Trophoblast cell (in vitro differentiated cells and primary cell): ENCODE data around the gene RFC1.
A peak's percentile ranks its signal among the peaks of the same experiment; 100 is the strongest.
"Not testable (repeated sequence)": the region's sequence is repeated elsewhere in the genome, so short reads cannot be mapped to it uniquely, and the experiment has no call there.

ENCODE experiments used
- DNase-seq, 2 donors: peaks; one replicate each; pipeline ENCODE4 v3.0.0-alpha.2; 2016
- H2AFZ ChIP-seq: 2 replicates; pipeline ENCODE4 v1.6.1; 2013; ENCODE audit warnings: low read length, moderate library complexity, mild to moderate bottlenecking; ENCODE audit not compliant: insufficient read depth, poor library complexity
- H2AK5ac ChIP-seq: 2 replicates; pipeline ENCODE4 v1.6.1; 2013; ENCODE audit warnings: mild to moderate bottlenecking, low read length
- H2BK120ac ChIP-seq: 2 replicates; pipeline ENCODE4 v1.6.1; 2013; ENCODE audit warnings: low read length, mild to moderate bottlenecking, moderate library complexity; ENCODE audit not compliant: insufficient read depth, poor library complexity
- H2BK12ac ChIP-seq: 2 replicates; pipeline ENCODE4 v1.6.1; 2013; ENCODE audit warnings: mild to moderate bottlenecking, low read length, moderate library complexity
- H2BK5ac ChIP-seq: 2 replicates; pipeline ENCODE4 v1.6.1; 2013; ENCODE audit warnings: low read length, low read depth, moderate library complexity, mild to moderate bottlenecking; ENCODE audit not compliant: poor library complexity
- H3K14ac ChIP-seq: 2 replicates; pipeline ENCODE4 v1.6.1; 2013; ENCODE audit warnings: mild to moderate bottlenecking, low read length
- H3K18ac ChIP-seq: 2 replicates; pipeline ENCODE4 v1.6.1; 2013; ENCODE audit warnings: mild to moderate bottlenecking, low read length
- H3K23ac ChIP-seq: 2 replicates; pipeline ENCODE4 v1.6.1; 2013; ENCODE audit warnings: low read length
- H3K27ac ChIP-seq: 2 replicates; pipeline ENCODE4 v1.5.1; 2013; ENCODE audit warnings: low read depth, mild to moderate bottlenecking, inconsistent platforms, low read length, moderate library complexity
- H3K27me3 ChIP-seq: 2 replicates; pipeline ENCODE4 v1.6.1; 2013; ENCODE audit warnings: inconsistent platforms, mild to moderate bottlenecking, low read length, moderate library complexity; ENCODE audit not compliant: insufficient read depth
- H3K36me3 ChIP-seq, 2 experiments: 1 replicate in 1 of 2; 2 replicates in 1 of 2; pipeline ENCODE4 v1.6.1; 2013; ENCODE audit warnings: low read length in 2 of 2, mild to moderate bottlenecking in 2 of 2, moderate library complexity in 1 of 2; ENCODE audit not compliant: insufficient read depth in 2 of 2, control insufficient read depth in 1 of 2
- H3K4ac ChIP-seq: 2 replicates; pipeline ENCODE4 v1.6.1; 2013; ENCODE audit warnings: low read depth, mild to moderate bottlenecking, low read length, moderate library complexity
- H3K4me1 ChIP-seq, 2 experiments: 1 replicate in 1 of 2; 2 replicates in 1 of 2; pipeline ENCODE4 v1.6.1; 2013; ENCODE audit warnings: low read length in 2 of 2, mild to moderate bottlenecking in 2 of 2, moderate library complexity in 1 of 2; ENCODE audit not compliant: insufficient read depth in 2 of 2, control insufficient read depth in 1 of 2
- H3K4me2 ChIP-seq: 2 replicates; pipeline ENCODE4 v1.6.1; 2013; ENCODE audit warnings: inconsistent platforms, mild to moderate bottlenecking, low read length, moderate library complexity
- H3K4me3 ChIP-seq: 2 replicates; pipeline ENCODE4 v1.5.1; 2013; ENCODE audit warnings: mild to moderate bottlenecking, low read depth, low read length, inconsistent platforms
- H3K79me1 ChIP-seq: one replicate; pipeline ENCODE4 v1.6.1; 2013; ENCODE audit warnings: low read length
- H3K79me2 ChIP-seq: 2 replicates; pipeline ENCODE4 v1.6.1; 2013; ENCODE audit warnings: low read length, mild to moderate bottlenecking; ENCODE audit not compliant: control insufficient read depth, insufficient read depth, poor library complexity
- H3K9ac ChIP-seq: 2 replicates; pipeline ENCODE4 v1.6.1; 2013; ENCODE audit warnings: mild to moderate bottlenecking, low read length
- H3K9me3 ChIP-seq: 2 replicates; pipeline ENCODE4 v1.6.1; 2013; ENCODE audit warnings: low read depth, mild to moderate bottlenecking, control low read depth, inconsistent platforms, low read length; ENCODE audit not compliant: insufficient read depth
- H4K12ac ChIP-seq: 2 replicates; pipeline ENCODE4 v1.6.1; 2013; ENCODE audit warnings: low read depth, mild to moderate bottlenecking, low read length, moderate library complexity
- H4K8ac ChIP-seq: 2 replicates; pipeline ENCODE4 v1.6.1; 2013; ENCODE audit warnings: low read depth, mild to moderate bottlenecking, low read length, moderate library complexity
- H4K91ac ChIP-seq: one replicate; pipeline ENCODE4 v1.6.1; 2013; ENCODE audit warnings: low read depth, mild to moderate bottlenecking, low read length, moderate library complexity
- WGBS: extraction: QIAGEN DNeasy Blood & Tissue Kit; methylation state at CpG from one replicate; pipeline ENCODE4 v1.1.7; 2013; ENCODE audit warnings: missing lambda C conversion rate; ENCODE audit not compliant: insufficient read length, insufficient coverage; ENCODE audit errors: extremely low coverage; 5-methylcytosine and 5-hydroxymethylcytosine counted together

RFC1 gene

DNA sequence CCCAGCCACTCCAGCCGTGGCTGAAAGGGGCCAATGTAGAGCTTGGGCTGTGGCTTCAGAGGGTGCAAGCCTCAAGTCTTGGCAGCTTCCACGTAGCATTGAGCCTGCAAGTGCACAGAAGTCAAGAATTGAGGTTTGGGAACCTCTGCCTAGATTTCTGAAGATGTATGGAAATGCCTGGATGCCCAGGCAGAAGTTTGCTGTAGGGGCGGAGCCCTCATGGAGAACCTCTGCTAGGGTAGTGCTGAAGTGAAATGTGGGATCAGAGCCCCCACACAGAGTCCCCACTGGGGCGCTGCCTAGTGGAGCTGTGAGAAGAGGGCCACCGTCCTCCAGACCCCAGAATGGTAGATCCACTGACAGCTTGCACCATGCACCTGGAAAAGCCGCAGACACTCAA lies 5.0 kb upstream of the RFC1 start:
- not testable (repeated sequence) for H3K9ac ChIP-seq, H3K79me1 ChIP-seq, DNase-seq, H3K4me3 ChIP-seq, H3K4me2 ChIP-seq, H3K27ac ChIP-seq, H2BK12ac ChIP-seq, H3K4ac ChIP-seq, H2AK5ac ChIP-seq, H3K27me3 ChIP-seq, H2AFZ ChIP-seq, H3K23ac ChIP-seq, H3K79me2 ChIP-seq, H3K4me1 ChIP-seq, H2BK5ac ChIP-seq, H2BK120ac ChIP-seq, H4K12ac ChIP-seq, H3K9me3 ChIP-seq, H3K14ac ChIP-seq, H4K91ac ChIP-seq, H3K18ac ChIP-seq, H4K8ac ChIP-seq, H3K36me3 ChIP-seq
- WGBS = no CpG with 5 or more reads among the region's 6 CpGs

DNA sequence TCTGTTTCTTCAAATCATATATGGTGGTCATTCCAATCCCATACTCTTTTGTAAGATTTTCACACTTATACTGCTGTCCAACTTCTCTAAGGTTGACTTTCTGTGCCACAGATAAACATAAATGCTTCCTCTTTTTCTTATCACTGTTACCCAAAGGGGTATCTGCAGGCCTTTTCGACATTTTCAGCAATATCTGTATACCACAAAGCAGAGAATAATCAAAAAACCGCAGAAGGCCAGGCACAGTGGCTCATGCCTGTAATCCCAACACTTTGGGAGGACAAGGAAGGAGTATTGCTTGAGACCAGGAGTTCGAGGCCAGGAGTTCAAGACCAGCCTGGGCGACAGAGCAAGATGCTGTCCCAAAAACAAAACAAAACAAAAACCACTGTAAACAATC lies 3.1 kb upstream of the RFC1 start:
- no CpG with 5 or more reads among the region's 4 CpGs for WGBS
- no peak overlapping the region for H3K18ac ChIP-seq
- no peak overlapping the region for H2AK5ac ChIP-seq

DNA sequence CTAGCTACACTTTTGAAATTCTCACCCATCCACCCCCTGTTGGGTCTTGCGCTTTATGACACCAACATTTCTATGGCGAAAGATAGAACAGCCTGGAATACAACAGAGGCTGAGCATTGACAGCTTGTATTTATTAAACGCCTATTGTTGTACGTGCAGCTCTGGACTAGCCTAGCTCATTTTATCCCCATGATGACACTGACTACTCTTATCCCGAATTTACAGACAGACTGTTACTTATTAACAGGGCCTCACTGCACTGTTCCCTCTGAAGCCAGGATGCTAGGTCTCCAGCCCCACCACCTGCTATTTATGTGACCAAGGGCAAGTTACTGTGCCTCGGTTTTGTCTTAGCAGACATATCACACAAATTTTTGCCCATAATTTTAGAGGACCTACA lies 1.0 kb upstream of the RFC1 start:
- Histone ChIP-seq H3K79me2 (peaks cover 4% of the 10 kb centered on the region), H3K4me1 (no peaks in the 10 kb centered on the region), H3K14ac (no peak overlapping the region), H2BK5ac (no peak overlapping the region), H3K79me1 (peaks cover 4% of the 10 kb centered on the region), H3K9me3 (peaks cover 3% of the 10 kb centered on the region), H3K4ac (no peak overlapping the region), H3K36me3 (no peaks in the 10 kb centered on the region), H3K23ac (no peak overlapping the region), H4K91ac (no peak overlapping the region), H4K8ac (no peak overlapping the region), H3K4me2 (no peak overlapping the region), H3K18ac (no peak overlapping the region), H3K27me3 (no peaks in the 10 kb centered on the region), H2BK12ac (no peak overlapping the region), H3K4me3 (no peak overlapping the region), H3K9ac (no peak overlapping the region), H3K27ac (no peak overlapping the region), H2AFZ (no peak overlapping the region), H4K12ac (no peak overlapping the region), H2AK5ac (no peak overlapping the region), H2BK120ac (no peak overlapping the region)
- no CpG with 5 or more reads among the region's 6 CpGs for WGBS
- no peak for DNase-seq

More for the DNA sequence above, 3.1 kb upstream of the RFC1 start:
- H2BK5ac ChIP-seq = no peak overlapping the region
- no peak overlapping the region for H3K4ac ChIP-seq
- no peak overlapping the region for H2BK120ac ChIP-seq
- no peak overlapping the region for H3K23ac ChIP-seq
- no peak overlapping the region for H3K4me2 ChIP-seq
- no peak overlapping the region for H4K12ac ChIP-seq
- no peak overlapping the region for H4K8ac ChIP-seq
- no peak overlapping the region for H2BK12ac ChIP-seq
- no peak overlapping the region for H3K4me3 ChIP-seq
- no peaks in the 10 kb centered on the region for H3K36me3 ChIP-seq
- no peak for DNase-seq
- peaks cover 4% of the 10 kb centered on the region for H3K79me2 ChIP-seq
- no peak overlapping the region for H2AFZ ChIP-seq
- H3K9ac ChIP-seq = no peak overlapping the region
- H4K91ac ChIP-seq = no peak overlapping the region
- peaks cover 4% of the 10 kb centered on the region for H3K79me1 ChIP-seq
- no peak overlapping the region for H3K27ac ChIP-seq
- H3K4me1 ChIP-seq = no peaks in the 10 kb centered on the region
- peaks cover 3% of the 10 kb centered on the region for H3K9me3 ChIP-seq
- H3K14ac ChIP-seq = no peak overlapping the region
- no peaks in the 10 kb centered on the region for H3K27me3 ChIP-seq

GRCh38 chr4:39365360-39365759 lies 802 bp downstream of the RFC1 start:
- Histone ChIP-seq H3K36me3 (no peaks in the 10 kb centered on the region), H3K27ac (no peak overlapping the region), H3K4me2 (peak overlapping the region; percentile 88), H2BK5ac (no peak overlapping the region), H4K91ac (no peak overlapping the region), H2BK120ac (no peak overlapping the region), H2AFZ (no peak overlapping the region), H3K79me2 (peaks cover 4% of the 10 kb centered on the region), H3K4ac (peak overlapping the region; percentile 40), H3K9ac (peak overlapping the region; percentile 83), H4K12ac (no peak overlapping the region), H3K27me3 (no peaks in the 10 kb centered on the region), H3K14ac (no peak overlapping the region), H3K23ac (no peak overlapping the region), H4K8ac (no peak overlapping the region), H3K79me1 (peaks cover 4% of the 10 kb centered on the region), H3K4me1 (no peaks in the 10 kb centered on the region), H2BK12ac (no peak overlapping the region), H3K4me3 (peak overlapping the region; percentile 99), H3K9me3 (no peaks in the 10 kb centered on the region), H2AK5ac (no peak overlapping the region), H3K18ac (no peak overlapping the region)
- WGBS = no CpG with 5 or more reads among the region's 7 CpGs
- no peak for DNase-seq
